ENCODE measurements around the gene NUPR1.

- TF ChIP-seq CTCF (IDR thresholded peaks at IDR 0.05) (no peak), POLR2A (IDR thresholded peaks at IDR 0.05) (no peak)
These were observed 34.1 kb upstream of the NUPR1 start for GRCh38 chr16:28572696-28573510.

All from gastroesophageal sphincter (tissue), 3 donors.